Hepatocyte (in vitro differentiated cells): Measurements from ENCODE around the gene MXRA7.

Experiments
- CTCF ChIP-seq: fragments of 200-600 bp; sonication (generic); IDR thresholded peaks from 2 replicates; pipeline ENCODE4 v1.5.1; 2016; ENCODE audit warnings: antibody characterized with exemption, mild to moderate bottlenecking; ENCODE audit not compliant: poor library complexity
- EZH2phosphoT487 ChIP-seq: fragments of 200-600 bp; sonication (generic); IDR thresholded peaks from one replicate; pipeline ENCODE4 v1.6.1; 2018; ENCODE audit warnings: antibody characterized with exemption, mild to moderate bottlenecking, low read depth, moderate library complexity; ENCODE audit not compliant: unreplicated experiment, severe bottlenecking

- TF ChIP-seq EZH2phosphoT487 (no peak), CTCF (no peak)
Measured at GRCh38 chr17:76673729-76674128, 37.0 kb downstream of the MXRA7 start.
